GM12891 (cell line): ENCODE data around the gene RASAL1. TPM values are rescaled to one million over a fixed set of nuclear protein-coding genes. Genes with fewer than 3 reads are reported as not detected.

Experiments
- DNase-seq: peaks from one replicate; pipeline ENCODE4 v3.0.0; 2011; ENCODE audit warnings: low spot score; ENCODE audit not compliant: insufficient read length
- FAIRE-seq: peaks from 2 replicates; lab custom pipeline; 2011; peaks lifted over from hg19 to GRCh38; lab: Jason Lieb, UNC
- PAX5 ChIP-seq: IDR thresholded peaks from 2 replicates; pipeline ENCODE4 v1.6.1; 2011; ENCODE audit warnings: low read length, moderate library complexity, mild to moderate bottlenecking; ENCODE audit not compliant: insufficient read depth, severe bottlenecking
- POLR2A ChIP-seq: IDR thresholded peaks from 2 replicates; pipeline ENCODE4 v1.6.1; 2011; ENCODE audit warnings: low read depth, low read length, control low read depth
- POLR2AphosphoS5 ChIP-seq: IDR thresholded peaks from 2 replicates; pipeline ENCODE4 v1.6.1; 2011; ENCODE audit warnings: low read depth, low read length, control low read depth
- POU2F2 ChIP-seq: IDR thresholded peaks from 2 replicates; pipeline ENCODE4 v1.6.1; 2011; ENCODE audit warnings: low read depth, mild to moderate bottlenecking, control low read depth, low read length, moderate library complexity
- SPI1 ChIP-seq: IDR thresholded peaks from 2 replicates; pipeline ENCODE4 v1.6.1; 2011; ENCODE audit warnings: low read depth, low read length, control low read depth
- TAF1 ChIP-seq: IDR thresholded peaks from 2 replicates; pipeline ENCODE4 v1.6.1; 2011; ENCODE audit warnings: low read depth, low read length, control low read depth
- polyA plus RNA-seq: library from polyadenylated mRNA; unstranded; fragments of >200 nt; gene quantifications from one replicate; pipeline ENCODE4 v1.2.1, GENCODE V29; 2012; ENCODE audit warnings: low read depth, missing spikeins, inconsistent platforms; ENCODE audit not compliant: missing spikeins

The RASAL1 gene
- 0.73 TPM for polyA plus RNA-seq

- DNase-seq = peak; percentile 81
- peak; percentile 35 for FAIRE-seq
- no peak for TF ChIP-seq TAF1
- TF ChIP-seq POLR2A = no peak
- TF ChIP-seq SPI1 = no peak
- TF ChIP-seq PAX5 = no peak
- no peak for TF ChIP-seq POLR2AphosphoS5
- TF ChIP-seq POU2F2 = no peak
Measured at GRCh38 chr12:113135178-113136127, at the start of gene RASAL1. RASAL1 (minus strand) TSS chr12:113135761; CDS start chr12:113135462, 299 bp downstream.

DNA sequence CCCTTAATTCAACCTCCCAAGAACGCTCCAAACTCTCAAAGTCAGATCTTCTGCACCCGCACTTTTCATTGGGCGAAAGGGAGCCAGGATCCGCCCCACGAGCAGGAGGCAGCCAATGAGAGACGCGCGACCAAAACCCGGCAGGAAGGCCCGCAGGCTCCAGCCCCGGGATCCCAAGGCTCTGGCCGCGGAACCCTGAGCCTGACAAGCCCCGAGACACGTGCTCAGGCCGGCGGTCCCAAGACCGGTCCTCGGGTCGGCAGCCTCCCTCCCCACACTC is 49.3 kb upstream of the RASAL1 start:
- peak; percentile 91 for FAIRE-seq
- TF ChIP-seq POU2F2 (no peak), SPI1 (no peak)
- peak; percentile 87 for DNase-seq

- DNase-seq (no peak), FAIRE-seq (no peak)
- no peak for TF ChIP-seq POU2F2
- TF ChIP-seq POLR2AphosphoS5 = no peak
- no peak for TF ChIP-seq POLR2A
- no peak for TF ChIP-seq PAX5
- TF ChIP-seq TAF1 = no peak
- TF ChIP-seq SPI1 = 0 out of 2 replicates have a peak, but pooled peaks have one; percentile 6
Measured at GRCh38 chr12:113184098-113184899, 48.7 kb upstream of the RASAL1 start.

- TF ChIP-seq POLR2AphosphoS5 (no peak), TAF1 (no peak), POU2F2 (no peak), PAX5 (no peak), SPI1 (no peak), POLR2A (no peak)
- DNase-seq = no peak
- FAIRE-seq = no peak
Measured at GRCh38 chr12:113183030-113183589, 47.5 kb upstream of the RASAL1 start.

DNA sequence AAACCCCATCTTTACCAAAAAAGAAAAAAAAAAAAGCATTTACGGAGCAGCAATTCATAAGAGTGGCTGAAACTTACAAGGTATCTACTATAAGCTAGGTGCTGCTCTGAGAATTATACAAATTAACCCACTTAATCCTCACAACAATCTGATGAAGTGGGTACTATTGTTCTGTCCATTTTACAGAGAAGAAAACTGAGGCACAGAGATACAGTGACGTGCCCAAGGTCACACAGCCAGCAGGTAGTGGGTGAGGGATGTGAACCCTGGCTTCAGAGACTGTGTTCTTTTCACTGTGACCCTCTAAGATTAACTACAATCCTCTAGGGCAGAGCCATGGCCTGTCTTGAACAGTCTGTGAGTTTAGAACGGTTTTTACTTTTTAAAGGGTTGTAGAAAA is 46.4 kb upstream of the RASAL1 start:
- FAIRE-seq (no peak), DNase-seq (no peak)
- TF ChIP-seq POLR2A (no peak), POU2F2 (no peak), SPI1 (no peak), TAF1 (no peak), POLR2AphosphoS5 (no peak), PAX5 (no peak)

DNA sequence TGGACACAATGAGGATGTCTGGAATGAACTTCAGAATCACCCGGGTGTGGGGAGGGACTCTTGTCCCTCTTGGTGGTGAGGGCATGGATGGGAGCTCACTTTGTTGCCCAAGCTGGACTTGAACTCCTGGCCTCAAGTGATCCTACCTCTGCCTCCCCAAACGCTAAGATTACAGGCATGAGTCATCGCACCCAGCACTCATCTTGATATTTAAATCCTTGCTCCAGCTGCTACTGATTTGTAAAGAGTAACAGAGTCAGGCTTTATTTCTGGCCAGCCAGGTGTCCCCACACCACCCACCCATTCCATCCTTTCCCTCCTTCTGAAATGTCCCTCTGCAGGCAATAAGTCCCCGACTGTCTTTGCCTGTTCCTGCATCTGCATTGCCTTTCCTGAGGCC is 44.8 kb upstream of the RASAL1 start:
- TF ChIP-seq PAX5 (no peak), SPI1 (no peak), POU2F2 (no peak), POLR2AphosphoS5 (no peak), TAF1 (no peak), POLR2A (no peak)
- DNase-seq = no peak
- no peak for FAIRE-seq

DNA sequence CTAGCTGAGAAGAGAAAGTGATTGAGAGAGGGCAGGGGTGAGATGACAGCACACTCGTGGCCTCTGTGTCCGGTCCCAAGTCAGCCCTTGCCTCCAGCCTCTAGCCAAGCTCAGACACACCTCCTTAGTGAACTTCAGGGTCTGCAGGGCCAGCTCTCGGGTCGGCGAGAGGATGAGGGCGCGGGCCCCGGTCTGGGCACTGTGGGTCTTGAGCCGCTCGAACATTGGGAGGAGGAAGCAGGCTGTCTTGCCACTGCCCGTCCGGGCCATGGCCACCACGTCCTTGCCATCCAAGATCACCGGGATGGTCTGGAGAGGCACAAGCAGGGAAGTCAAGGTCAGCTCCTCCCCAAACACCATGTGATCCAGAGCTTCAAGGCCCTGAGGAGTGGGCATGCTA is 43.5 kb upstream of the RASAL1 start:
- FAIRE-seq (no peak), DNase-seq (no peak)
- TF ChIP-seq PAX5 (no peak), POU2F2 (no peak), TAF1 (no peak), POLR2A (no peak), POLR2AphosphoS5 (no peak), SPI1 (no peak)

- FAIRE-seq (peak; percentile 89), DNase-seq (peak; percentile 88)
- no peak for TF ChIP-seq SPI1
- no peak for TF ChIP-seq POLR2A
- peak; percentile 35; the same call in 1 of the 2 replicates for TF ChIP-seq POLR2AphosphoS5
Measured at GRCh38 chr12:113174461-113175384, 39.2 kb upstream of the RASAL1 start.
